ENCODE measurements around the gene PALLD. TPM values are rescaled to one million over a fixed set of nuclear protein-coding genes. Genes with fewer than 3 reads are reported as not detected.

PALLD gene
- total RNA-seq, 1 experiment from 2014 or later: 166 TPM

DNA sequence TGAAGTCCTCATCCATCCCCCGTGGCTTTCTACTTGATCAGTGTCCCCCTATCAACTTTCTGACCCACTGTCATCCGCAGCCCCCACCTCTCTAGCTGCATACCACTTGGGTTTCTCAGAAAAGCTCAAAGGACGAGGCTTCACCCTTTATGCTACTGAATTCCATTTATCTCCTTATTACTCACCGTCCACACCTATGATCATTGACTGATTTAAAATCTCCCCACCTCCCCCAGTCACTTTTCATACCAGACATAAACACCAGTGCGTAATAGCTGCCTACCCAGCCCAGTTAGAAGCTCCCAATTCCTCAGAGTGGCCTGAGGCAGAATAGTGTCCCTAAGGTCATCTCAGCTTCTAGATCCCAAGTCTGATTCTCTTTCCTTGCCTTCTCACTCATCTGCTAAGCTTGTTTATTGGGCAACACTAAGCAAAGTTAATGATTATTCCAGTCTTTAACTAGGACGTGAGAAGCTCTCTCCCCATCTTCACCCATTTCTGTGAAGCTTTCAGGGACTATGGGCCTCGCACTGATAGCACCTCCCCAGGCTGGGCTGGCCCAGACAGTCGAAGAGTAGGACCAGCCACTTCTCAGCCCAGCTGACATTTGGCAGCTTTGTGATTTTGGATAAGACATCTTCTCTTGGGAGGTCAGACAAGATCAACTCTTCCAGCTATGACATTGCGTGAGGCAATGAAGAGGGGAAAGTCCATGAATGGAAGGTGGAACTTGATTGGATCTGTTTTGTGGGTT lies 9.4 kb upstream of the PALLD start:
- TF ChIP-seq, protein P1, sequence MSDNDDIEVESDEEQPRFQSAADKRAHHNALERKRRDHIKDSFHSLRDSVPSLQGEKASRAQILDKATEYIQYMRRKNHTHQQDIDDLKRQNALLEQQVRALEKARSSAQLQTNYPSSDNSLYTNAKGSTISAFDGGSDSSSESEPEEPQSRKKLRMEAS (IDR thresholded peaks at IDR 0.05): no peak
- no peak for TF ChIP-seq ZFX (IDR thresholded peaks at IDR 0.05)
- TF ChIP-seq POLR2AphosphoS5 (IDR thresholded peaks at IDR 0.05; ENCODE audit: low read depth, low read length): 0 out of 2 replicates have a peak, but pooled peaks have one; percentile 13
- no peak for TF ChIP-seq EGR1 (IDR thresholded peaks at IDR 0.05; ENCODE audit: low read depth)
- TF ChIP-seq, protein P2, sequence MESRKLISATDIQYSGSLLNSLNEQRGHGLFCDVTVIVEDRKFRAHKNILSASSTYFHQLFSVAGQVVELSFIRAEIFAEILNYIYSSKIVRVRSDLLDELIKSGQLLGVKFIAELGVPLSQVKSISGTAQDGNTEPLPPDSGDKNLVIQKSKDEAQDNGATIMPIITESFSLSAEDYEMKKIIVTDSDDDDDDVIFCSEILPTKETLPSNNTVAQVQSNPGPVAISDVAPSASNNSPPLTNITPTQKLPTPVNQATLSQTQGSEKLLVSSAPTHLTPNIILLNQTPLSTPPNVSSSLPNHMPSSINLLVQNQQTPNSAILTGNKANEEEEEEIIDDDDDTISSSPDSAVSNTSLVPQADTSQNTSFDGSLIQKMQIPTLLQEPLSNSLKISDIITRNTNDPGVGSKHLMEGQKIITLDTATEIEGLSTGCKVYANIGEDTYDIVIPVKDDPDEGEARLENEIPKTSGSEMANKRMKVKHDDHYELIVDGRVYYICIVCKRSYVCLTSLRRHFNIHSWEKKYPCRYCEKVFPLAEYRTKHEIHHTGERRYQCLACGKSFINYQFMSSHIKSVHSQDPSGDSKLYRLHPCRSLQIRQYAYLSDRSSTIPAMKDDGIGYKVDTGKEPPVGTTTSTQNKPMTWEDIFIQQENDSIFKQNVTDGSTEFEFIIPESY (IDR thresholded peaks at IDR 0.05; ENCODE audit: extremely low read depth, insufficient replicate concordance, low read length): peak; percentile 32
- no peak for TF ChIP-seq POLR2A (IDR thresholded peaks at IDR 0.05; ENCODE audit: borderline replicate concordance, extremely low read depth, insufficient read depth, insufficient read length)
- peak; percentile 86 for TF ChIP-seq TCF7L2 (IDR thresholded peaks at IDR 0.05; ENCODE audit: borderline replicate concordance, extremely low read depth, insufficient read depth, insufficient read length)
- Histone ChIP-seq H3K9me2 (ENCODE audit: insufficient read depth) (no peaks in the 10 kb centered on the region), H3K27ac (ENCODE audit: low read depth, low read length) (peak overlapping the region; percentile 97), H2AFZ (ENCODE audit: low read depth, low read length, poor library complexity, severe bottlenecking) (no peak overlapping the region), H3K9ac (ENCODE audit: low read length) (peak overlapping the region; percentile 67), H3K4me3 (replicated peaks in 1 of 2; ENCODE audit: low read depth in 1 of 2, low read length in 2 of 2) (peak overlapping the region in 1 of 2 experiments; percentile 3; a peak in 2 of 4 replicates), H3K79me2 (ENCODE audit: insufficient read depth, low read length) (peaks cover 39% of the 10 kb centered on the region), H3K4me2 (ENCODE audit: low read length) (peak overlapping the region; percentile 60), H3K36me3 (ENCODE audit: control insufficient read depth in 1 of 2, insufficient read depth in 2 of 2, low read length in 2 of 2) (peaks cover 0 to 13% of the 10 kb centered on the region in 2 experiments; a peak in 1 of 4 replicates), H4K20me1 (ENCODE audit: insufficient read depth) (no peaks in the 10 kb centered on the region), H3K4me1 (ENCODE audit: control insufficient read depth in 1 of 2, insufficient read depth in 2 of 2, low read length in 2 of 2) (peaks cover 88 to 99% of the 10 kb centered on the region in 2 experiments), H3K27me3 (ENCODE audit: insufficient read depth, low read length) (no peaks in the 10 kb centered on the region), H3K9me3 (ENCODE audit: control insufficient read depth in 1 of 2, insufficient read depth in 1 of 2, low read depth in 1 of 2, low read length in 2 of 2) (no peaks in the 10 kb centered on the region)
- intact Hi-C loops (cut with micrococcal nuclease): loop anchor here (2.0 to 10.0 kb wide), 2 partner anchors 53 to 303 kb away; no protein-coding TSS in a partner anchor
- DNase-seq (ENCODE audit: low read depth, low spot score): peak; percentile 96
- ChIA-PET RAD21 (ENCODE audit: low non-redundant PET in 1 of 2, low total read pairs in 2 of 2, uncharacterized antibody in 2 of 2, unreplicated experiment in 2 of 2) (no interaction called here), POLR2A (interaction anchor here (0.6 to 1.8 kb wide), 12 partner anchors 10 to 389 kb away, joined by 3 to 9 read pairs (median 3); partner anchors contain the start of gene PALLD), CTCF (interaction anchor here (0.7 kb wide), 1 partner anchor 169 kb away, joined by 3 read pairs; the partner anchor contains the start of gene DDX60)
- peak; percentile 85 for ATAC-seq
- BruUV-seq (replicated peaks): TSS peak; percentile 81
